A549 (cell line): ENCODE data around the gene P2RX6. TPM values are rescaled to one million over a fixed set of nuclear protein-coding genes. Genes with fewer than 3 reads are reported as not detected.

ENCODE experiments used
- ATAC-seq, 2 experiments: fragments of 200-7000 bp in 1 of 2; fragments of >200 bp in 1 of 2; cut with Nextera tagmentation in 1 of 2; cut with Tn5 transposase in 1 of 2; 3 replicates each; pipeline versions ENCODE4 v1.8.0 to v1.9.1; 2018 to 2020; ENCODE audit warnings: mild to moderate bottlenecking in 1 of 2, moderate library complexity in 1 of 2
- CTCF ChIA-PET: fragments of 300-600 bp; sonication (Branson Sonifier 250); formaldehyde crosslinking; extraction: SDS; loops from one replicate; lab custom pipeline; 2021; ENCODE audit warnings: antibody characterized with exemption, inconsistent platforms; lab: Yijun Ruan, JAX
- POLR2A ChIA-PET: fragments of 350-600 bp; formaldehyde crosslinking; extraction: SDS; loops from one replicate; lab custom pipeline; 2021; ENCODE audit warnings: antibody characterized with exemption, inconsistent platforms; lab: Yijun Ruan, JAX
- DNase-seq, 2 experiments: peaks; one replicate each; pipeline versions ENCODE4 v3.0.0 to v3.0.0-alpha.2; 2011 to 2016; ENCODE audit warnings: low read depth in 1 of 2, low spot score in 1 of 2
- FAIRE-seq: peaks from 2 replicates; lab custom pipeline; 2011; peaks lifted over from hg19 to GRCh38; lab: Jason Lieb, UNC
- H3K27ac ChIP-seq, 2 experiments: fragments of >200 bp; sonication (Bioruptor Twin); formaldehyde crosslinking; 3 replicates each; pipeline ENCODE4 v1.5.1; 2016 to 2017
- H3K4me1 ChIP-seq: fragments of >200 bp; sonication (Bioruptor Twin); formaldehyde crosslinking; 3 replicates; pipeline ENCODE4 v1.6.1; 2016
- H3K4me2 ChIP-seq: fragments of >200 bp; sonication (Bioruptor Twin); formaldehyde crosslinking; 3 replicates; pipeline ENCODE4 v1.6.1; 2016
- H3K4me3 ChIP-seq: fragments of >200 bp; sonication (Bioruptor Twin); formaldehyde crosslinking; 3 replicates; pipeline ENCODE4 v1.5.1; 2016
- H3K9me3 ChIP-seq: fragments of >200 bp; sonication (Bioruptor Twin); formaldehyde crosslinking; 3 replicates; pipeline ENCODE4 v1.6.1; 2016
- BCL3 ChIP-seq: fragments of >200 bp; sonication (Bioruptor Twin); formaldehyde crosslinking; IDR thresholded peaks from 3 replicates; pipeline ENCODE4 v1.6.1; 2016
- BHLHE40 ChIP-seq: IDR thresholded peaks from 2 replicates; pipeline ENCODE4 v1.6.1; 2012; ENCODE audit warnings: low read depth, low read length, inconsistent platforms
- CBX2 ChIP-seq: fragments of 200-600 bp; sonication (generic); IDR thresholded peaks from 2 replicates; pipeline ENCODE4 v1.6.1; 2016; ENCODE audit warnings: low read depth, mild to moderate bottlenecking, borderline replicate concordance
- CHD2 ChIP-seq: fragments of 150-350 bp; IDR thresholded peaks from 2 replicates; pipeline ENCODE4 v1.6.1; 2014; ENCODE audit warnings: low read length; ENCODE audit not compliant: partially characterized antibody
- CTCF ChIP-seq: fragments of >200 bp; sonication (Bioruptor Twin); formaldehyde crosslinking; IDR thresholded peaks from 3 replicates; pipeline ENCODE4 v1.5.1; 2016
- E2F6 ChIP-seq: IDR thresholded peaks from 2 replicates; pipeline ENCODE4 v1.6.1; 2012; ENCODE audit warnings: low read depth, borderline replicate concordance
- EHMT2 ChIP-seq: fragments of 200-600 bp; sonication (generic); IDR thresholded peaks from 2 replicates; pipeline ENCODE4 v1.6.1; 2016; ENCODE audit warnings: antibody characterized with exemption, low read depth, mild to moderate bottlenecking, moderate library complexity
- ELK1 ChIP-seq: fragments of 150-350 bp; IDR thresholded peaks from 2 replicates; pipeline ENCODE4 v1.6.1; 2014; ENCODE audit warnings: low read depth, mild to moderate bottlenecking, low read length
- FOSB ChIP-seq: fragments of 250-450 bp; sonication (Bioruptor Pico); IDR thresholded peaks from 2 replicates; pipeline ENCODE4 v1.5.0; 2020; ENCODE audit warnings: mild to moderate bottlenecking, moderate library complexity
- FOXS1 ChIP-seq: fragments of 250-450 bp; sonication (Bioruptor Pico); IDR thresholded peaks from 2 replicates; pipeline ENCODE4 v1.5.0; 2020; ENCODE audit warnings: mild to moderate bottlenecking, moderate library complexity
- GATA3 ChIP-seq: IDR thresholded peaks from 2 replicates; pipeline ENCODE4 v1.6.1; 2012; ENCODE audit warnings: borderline replicate concordance
- HEYL ChIP-seq: fragments of 250-450 bp; sonication (Bioruptor Pico); IDR thresholded peaks from 2 replicates; pipeline ENCODE4 v1.8.0; 2021; ENCODE audit warnings: mild to moderate bottlenecking, moderate library complexity
- HOXA7 ChIP-seq: fragments of 250-450 bp; sonication (Bioruptor Pico); IDR thresholded peaks from 2 replicates; pipeline ENCODE4 v1.5.0; 2020; ENCODE audit warnings: mild to moderate bottlenecking, moderate library complexity
- HOXB13 ChIP-seq: fragments of 250-450 bp; sonication (Bioruptor Pico); IDR thresholded peaks from 2 replicates; pipeline ENCODE4 v1.5.0; 2020; ENCODE audit warnings: low read depth, mild to moderate bottlenecking, moderate library complexity
- HOXB5 ChIP-seq: fragments of 250-450 bp; sonication (Bioruptor Pico); IDR thresholded peaks from 2 replicates; pipeline ENCODE4 v1.5.0; 2020; ENCODE audit warnings: mild to moderate bottlenecking, moderate library complexity
- JUN ChIP-seq, 2 experiments: fragments of >200 bp; sonication (Bioruptor Twin); formaldehyde crosslinking; IDR thresholded peaks; 2 replicates in 1 of 2; 3 replicates in 1 of 2; pipeline ENCODE4 v1.6.1; 2016 to 2017
- KDM1A ChIP-seq: fragments of 200-600 bp; sonication (generic); IDR thresholded peaks from 2 replicates; pipeline ENCODE4 v1.6.1; 2016; ENCODE audit warnings: low read depth, mild to moderate bottlenecking
- MAFK ChIP-seq: fragments of 450-650 bp; IDR thresholded peaks from 2 replicates; pipeline ENCODE4 v1.6.1; 2014; ENCODE audit not compliant: partially characterized antibody
- MAX ChIP-seq: IDR thresholded peaks from 2 replicates; pipeline ENCODE4 v1.6.1; 2012
- MAZ ChIP-seq: fragments of 150-350 bp; IDR thresholded peaks from 2 replicates; pipeline ENCODE4 v1.6.1; 2014; ENCODE audit warnings: antibody characterized with exemption, low read depth, low read length, borderline replicate concordance
- PBX3 ChIP-seq: IDR thresholded peaks from 2 replicates; pipeline ENCODE4 v1.6.1; 2012
- RAD21 ChIP-seq, 2 experiments: fragments of >200 bp in 1 of 2; sonication (Bioruptor Twin) in 1 of 2; formaldehyde crosslinking in 1 of 2; IDR thresholded peaks in 1 of 2; conservative IDR thresholded peaks in 1 of 2; 2 replicates in 1 of 2; 3 replicates in 1 of 2; pipeline ENCODE4 v1.6.1; 2012 to 2018; ENCODE audit warnings: inconsistent platforms in 1 of 2
- RARB ChIP-seq: fragments of 250-450 bp; sonication (Bioruptor Pico); IDR thresholded peaks from 2 replicates; pipeline ENCODE4 v1.8.0; 2021; ENCODE audit warnings: mild to moderate bottlenecking, moderate library complexity
- RCOR1 ChIP-seq: fragments of 150-350 bp; IDR thresholded peaks from 2 replicates; pipeline ENCODE4 v1.6.1; 2014; ENCODE audit warnings: antibody characterized with exemption, low read length, low read depth
- SMC3 ChIP-seq: fragments of >200 bp; sonication (Bioruptor Twin); formaldehyde crosslinking; IDR thresholded peaks from 3 replicates; pipeline ENCODE4 v1.6.1; 2018; ENCODE audit warnings: inconsistent platforms
- TFCP2L1 ChIP-seq: fragments of 250-450 bp; sonication (Bioruptor Pico); IDR thresholded peaks from 2 replicates; pipeline ENCODE4 v1.5.0; 2021; ENCODE audit warnings: mild to moderate bottlenecking
- ZFP36 ChIP-seq: fragments of 450-650 bp; IDR thresholded peaks from 2 replicates; pipeline ENCODE4 v1.6.1; 2014; ENCODE audit warnings: borderline replicate concordance; ENCODE audit not compliant: partially characterized antibody
- WGBS: methylation state at CpG from one replicate; pipeline ENCODE4 v1.1.6; 2017; ENCODE audit errors: missing lambda C conversion rate; 5-methylcytosine and 5-hydroxymethylcytosine counted together
- polyA plus RNA-seq, 4 experiments: library from polyadenylated mRNA; depleted of rRNA in 3 of 4; stranded (reverse); fragments of >200 nt; fragmentation: RNase III in 1 of 4; extraction: RNeasy Plus Mini Kit Qiagen cat#74134 plus additional on column Dnase treatment in 1 of 4; gene quantifications; 2 replicates in 3 of 4; 3 replicates in 1 of 4; pipeline ENCODE4 v1.2.3, GENCODE V29; 2011 to 2017

Gene P2RX6
- polyA plus RNA-seq, 2 of the 4 experiments (the other 2 are of a cell fraction) = 0.67 to 0.92 TPM

- 93% methylated on average over 6 of the region's 14 CpGs for WGBS
- ChIA-PET POLR2A (no interaction called here), CTCF (interaction anchor here (0.7 to 1.2 kb wide), 2 partner anchors 8 to 40 kb away, joined by 3 to 4 read pairs; no protein-coding TSS in a partner anchor)
- no peak for ATAC-seq
- Histone ChIP-seq H3K4me1 (peaks cover 18% of the 10 kb centered on the region), H3K9me3 (no peaks in the 10 kb centered on the region), H3K4me2 (no peak overlapping the region), H3K27ac (no peak overlapping the region), H3K4me3 (no peak overlapping the region)
- no peak for DNase-seq
- no peak for FAIRE-seq
- no peak for TF ChIP-seq KDM1A
- no peak for TF ChIP-seq RAD21 (conservative IDR thresholded peaks at IDR 0.05 in 1 of 2, IDR thresholded peaks at IDR 0.05 in 1 of 2)
- TF ChIP-seq JUN (IDR thresholded peaks at IDR 0.05) = no peak
- no peak for TF ChIP-seq HOXB13
- TF ChIP-seq HOXA7 (CRISPR knock-in tag) = no peak
- no peak for TF ChIP-seq BCL3
- no peak for TF ChIP-seq RARB (CRISPR knock-in tag)
- TF ChIP-seq CTCF = no peak
- TF ChIP-seq RCOR1 = no peak
- no peak for TF ChIP-seq HEYL (CRISPR knock-in tag)
- TF ChIP-seq PBX3 = no peak
- no peak for TF ChIP-seq MAZ
- no peak for TF ChIP-seq MAFK
- TF ChIP-seq ZFP36 = no peak
- TF ChIP-seq CHD2 = no peak
- no peak for TF ChIP-seq ELK1
- TF ChIP-seq FOXS1 = no peak
Observed at GRCh38 chr22:21012446-21013407, 2.2 kb upstream of the P2RX6 start.

GRCh38 chr22:21013657-21014201 lies 1.2 kb upstream of the P2RX6 start:
- CTCF ChIA-PET = no interaction called here
- POLR2A ChIA-PET = interaction anchor here (2.6 kb wide), 1 partner anchor 12 kb away, joined by 8 read pairs; the partner anchor contains the start of gene THAP7
- Histone ChIP-seq H3K4me3 (peak overlapping the region; percentile 44), H3K4me1 (peaks cover 18% of the 10 kb centered on the region), H3K9me3 (no peaks in the 10 kb centered on the region), H3K27ac (peak overlapping the region; percentile 68 to 80), H3K4me2 (peak overlapping the region; percentile 98)
- DNase-seq (no peak), ATAC-seq (peak in 1 of 2 experiments; percentile 11; a peak in 2 of 6 replicates), FAIRE-seq (no peak)
- WGBS = 63% methylated on average over 16 of the region's 24 CpGs
- no peak for TF ChIP-seq RARB (CRISPR knock-in tag)
- TF ChIP-seq FOXS1 = no peak
- no peak for TF ChIP-seq EHMT2
- no peak for TF ChIP-seq MAX
- TF ChIP-seq GATA3 = no peak
- TF ChIP-seq HEYL (CRISPR knock-in tag) = no peak
- TF ChIP-seq JUN (IDR thresholded peaks at IDR 0.05) = no peak
- no peak for TF ChIP-seq HOXB13
- TF ChIP-seq SMC3 = no peak
- no peak for TF ChIP-seq TFCP2L1 (CRISPR knock-in tag)
- TF ChIP-seq MAZ = no peak
- TF ChIP-seq HOXB5 (CRISPR knock-in tag) = no peak
- TF ChIP-seq RCOR1 = no peak
- no peak for TF ChIP-seq PBX3
- no peak for TF ChIP-seq CBX2
- TF ChIP-seq E2F6 = no peak
- TF ChIP-seq BHLHE40 = no peak
- TF ChIP-seq FOSB (CRISPR knock-in tag) = no peak
